ENCODE results near the gene PRCC.
"Not testable (repeated sequence)": the region's sequence is repeated elsewhere in the genome, so short reads cannot be mapped to it uniquely, and the experiment has no call there.

DNA sequence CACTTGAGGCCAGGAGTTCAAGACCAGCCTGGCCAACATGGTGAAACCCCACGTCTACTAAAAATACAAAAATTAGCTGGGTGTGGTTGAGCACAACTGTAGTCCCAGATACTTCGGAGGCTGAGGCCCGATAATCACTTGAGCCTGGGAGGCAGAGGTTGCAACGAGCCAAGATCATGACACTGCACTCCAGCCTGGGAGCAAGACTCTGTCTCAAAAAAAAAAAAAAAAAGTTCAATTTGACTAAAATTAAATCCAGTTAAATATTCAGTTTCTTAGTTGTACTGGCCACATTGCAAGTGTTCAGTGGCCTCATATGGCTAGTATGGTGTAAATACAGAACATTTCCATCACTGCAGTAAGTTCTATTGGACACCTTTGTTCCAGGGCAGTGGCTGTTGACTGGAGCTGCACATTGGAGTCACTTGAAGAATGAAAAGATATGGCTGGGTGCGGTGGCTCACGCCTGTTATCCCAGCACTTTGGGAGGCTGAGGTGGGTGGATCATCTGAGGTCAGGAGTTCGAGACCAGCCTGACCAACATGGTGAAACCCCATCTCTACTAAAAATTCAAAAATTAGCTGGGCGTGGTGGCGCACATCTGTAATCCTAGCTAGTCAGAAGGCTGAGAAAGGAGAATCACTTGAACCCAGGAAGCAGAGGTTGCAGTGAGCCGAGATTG is 9.6 kb upstream of the PRCC start:
- TF ChIP-seq, protein P1, sequence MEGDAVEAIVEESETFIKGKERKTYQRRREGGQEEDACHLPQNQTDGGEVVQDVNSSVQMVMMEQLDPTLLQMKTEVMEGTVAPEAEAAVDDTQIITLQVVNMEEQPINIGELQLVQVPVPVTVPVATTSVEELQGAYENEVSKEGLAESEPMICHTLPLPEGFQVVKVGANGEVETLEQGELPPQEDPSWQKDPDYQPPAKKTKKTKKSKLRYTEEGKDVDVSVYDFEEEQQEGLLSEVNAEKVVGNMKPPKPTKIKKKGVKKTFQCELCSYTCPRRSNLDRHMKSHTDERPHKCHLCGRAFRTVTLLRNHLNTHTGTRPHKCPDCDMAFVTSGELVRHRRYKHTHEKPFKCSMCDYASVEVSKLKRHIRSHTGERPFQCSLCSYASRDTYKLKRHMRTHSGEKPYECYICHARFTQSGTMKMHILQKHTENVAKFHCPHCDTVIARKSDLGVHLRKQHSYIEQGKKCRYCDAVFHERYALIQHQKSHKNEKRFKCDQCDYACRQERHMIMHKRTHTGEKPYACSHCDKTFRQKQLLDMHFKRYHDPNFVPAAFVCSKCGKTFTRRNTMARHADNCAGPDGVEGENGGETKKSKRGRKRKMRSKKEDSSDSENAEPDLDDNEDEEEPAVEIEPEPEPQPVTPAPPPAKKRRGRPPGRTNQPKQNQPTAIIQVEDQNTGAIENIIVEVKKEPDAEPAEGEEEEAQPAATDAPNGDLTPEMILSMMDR (IDR thresholded peaks at IDR 0.05) = not testable (repeated sequence)
- not testable (repeated sequence) for TF ChIP-seq POLR2A (IDR thresholded peaks at IDR 0.05)

All from adrenal gland (tissue), 5 donors.